GM19395 (cell line): ENCODE measurements around the gene MAP3K19.
"Not testable (repeated sequence)": the region's sequence is repeated elsewhere in the genome, so short reads cannot be mapped to it uniquely, and the experiment has no call there.

Source experiments
- ATAC-seq: cut with Tn5 transposase; IDR thresholded peaks from one replicate; pipeline ENCODE4 v1.9.1; 2021; ENCODE audit warnings: mild to moderate bottlenecking, moderate library complexity; ENCODE audit not compliant: unreplicated experiment

MAP3K19 gene, protein sequence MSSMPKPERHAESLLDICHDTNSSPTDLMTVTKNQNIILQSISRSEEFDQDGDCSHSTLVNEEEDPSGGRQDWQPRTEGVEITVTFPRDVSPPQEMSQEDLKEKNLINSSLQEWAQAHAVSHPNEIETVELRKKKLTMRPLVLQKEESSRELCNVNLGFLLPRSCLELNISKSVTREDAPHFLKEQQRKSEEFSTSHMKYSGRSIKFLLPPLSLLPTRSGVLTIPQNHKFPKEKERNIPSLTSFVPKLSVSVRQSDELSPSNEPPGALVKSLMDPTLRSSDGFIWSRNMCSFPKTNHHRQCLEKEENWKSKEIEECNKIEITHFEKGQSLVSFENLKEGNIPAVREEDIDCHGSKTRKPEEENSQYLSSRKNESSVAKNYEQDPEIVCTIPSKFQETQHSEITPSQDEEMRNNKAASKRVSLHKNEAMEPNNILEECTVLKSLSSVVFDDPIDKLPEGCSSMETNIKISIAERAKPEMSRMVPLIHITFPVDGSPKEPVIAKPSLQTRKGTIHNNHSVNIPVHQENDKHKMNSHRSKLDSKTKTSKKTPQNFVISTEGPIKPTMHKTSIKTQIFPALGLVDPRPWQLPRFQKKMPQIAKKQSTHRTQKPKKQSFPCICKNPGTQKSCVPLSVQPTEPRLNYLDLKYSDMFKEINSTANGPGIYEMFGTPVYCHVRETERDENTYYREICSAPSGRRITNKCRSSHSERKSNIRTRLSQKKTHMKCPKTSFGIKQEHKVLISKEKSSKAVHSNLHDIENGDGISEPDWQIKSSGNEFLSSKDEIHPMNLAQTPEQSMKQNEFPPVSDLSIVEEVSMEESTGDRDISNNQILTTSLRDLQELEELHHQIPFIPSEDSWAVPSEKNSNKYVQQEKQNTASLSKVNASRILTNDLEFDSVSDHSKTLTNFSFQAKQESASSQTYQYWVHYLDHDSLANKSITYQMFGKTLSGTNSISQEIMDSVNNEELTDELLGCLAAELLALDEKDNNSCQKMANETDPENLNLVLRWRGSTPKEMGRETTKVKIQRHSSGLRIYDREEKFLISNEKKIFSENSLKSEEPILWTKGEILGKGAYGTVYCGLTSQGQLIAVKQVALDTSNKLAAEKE (N-terminal part only)

DNA sequence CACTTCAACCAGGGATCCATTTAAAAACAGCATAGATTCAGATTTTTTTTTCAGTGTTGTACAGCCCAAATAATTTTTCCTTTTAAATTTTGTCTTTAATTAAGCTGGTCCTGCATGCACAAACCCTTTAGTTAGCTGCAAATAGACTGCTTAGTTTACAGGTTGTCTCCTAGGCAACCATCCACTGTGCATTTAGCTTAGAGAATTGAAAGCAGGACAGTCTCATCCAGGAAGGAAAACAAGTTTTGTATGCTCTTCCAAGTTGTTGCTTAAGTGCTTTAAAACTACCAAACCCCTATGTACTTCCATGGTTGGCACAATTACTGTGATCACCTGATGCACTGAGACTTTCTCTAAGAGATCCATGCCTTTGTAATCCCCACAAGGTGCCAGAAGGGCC lies at the start of gene MAP3K19:
Gene MAP3K19, minus strand, starts transcription at position 148 of the 400 bp plus-strand sequence. CDS start 22,800 bp downstream, outside the sequence.
- no peak for ATAC-seq

DNA sequence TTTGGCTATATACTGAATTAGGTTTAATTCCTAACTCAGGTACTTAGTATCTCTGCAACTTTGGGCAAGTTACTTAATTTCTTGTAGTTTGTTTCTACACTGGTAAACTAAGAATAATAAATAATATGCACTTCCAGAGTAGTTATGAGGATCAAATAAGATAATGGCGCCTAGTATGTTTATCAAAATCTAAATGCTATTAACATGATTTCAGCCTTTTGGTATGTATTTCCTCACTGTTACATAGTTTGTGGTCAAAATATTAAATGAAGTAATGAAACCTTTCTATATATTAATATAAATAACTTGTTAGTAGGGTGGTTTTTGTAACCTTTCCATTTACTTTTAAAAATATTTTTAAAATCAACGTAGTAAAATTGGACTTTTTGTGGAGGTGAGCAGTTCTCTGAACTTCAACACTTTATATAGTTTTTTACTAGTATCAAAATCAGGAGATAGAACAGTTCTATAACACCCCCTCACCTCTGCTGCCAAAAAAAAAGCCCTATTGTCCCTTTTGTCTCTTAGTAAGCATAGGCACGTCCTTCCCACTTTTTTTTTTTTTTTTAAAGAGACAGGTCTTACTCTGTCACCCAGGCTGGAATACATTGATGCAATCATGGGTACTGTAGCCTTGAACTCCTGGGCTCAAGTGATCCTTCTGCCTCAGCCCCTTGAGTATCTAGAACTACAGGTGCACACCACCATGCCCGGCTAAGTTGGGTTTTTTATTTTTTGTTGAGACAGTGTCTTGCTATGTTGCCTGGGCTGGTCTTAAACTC lies 49.6 kb upstream of the MAP3K19 start:
- no peak for ATAC-seq

DNA sequence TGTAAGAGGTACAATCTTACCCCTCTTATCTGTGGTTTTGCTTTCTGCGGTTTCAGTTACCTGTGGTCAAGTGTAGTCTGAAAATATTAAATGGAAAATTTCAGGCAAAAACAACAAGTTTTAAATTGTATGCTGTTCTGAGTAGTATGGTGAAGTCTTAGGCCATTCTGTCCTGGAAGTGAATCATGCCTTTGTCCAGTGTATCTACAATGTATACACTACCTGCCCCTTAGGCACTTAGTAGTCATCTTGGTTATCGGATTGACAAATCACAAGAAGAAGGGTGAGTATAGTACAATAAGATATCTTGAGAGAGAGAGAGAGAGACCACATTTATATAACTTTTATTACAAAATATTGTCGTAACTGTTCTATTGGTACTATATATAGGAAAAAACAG lies 48.3 kb upstream of the MAP3K19 start:
- ATAC-seq = no peak

DNA sequence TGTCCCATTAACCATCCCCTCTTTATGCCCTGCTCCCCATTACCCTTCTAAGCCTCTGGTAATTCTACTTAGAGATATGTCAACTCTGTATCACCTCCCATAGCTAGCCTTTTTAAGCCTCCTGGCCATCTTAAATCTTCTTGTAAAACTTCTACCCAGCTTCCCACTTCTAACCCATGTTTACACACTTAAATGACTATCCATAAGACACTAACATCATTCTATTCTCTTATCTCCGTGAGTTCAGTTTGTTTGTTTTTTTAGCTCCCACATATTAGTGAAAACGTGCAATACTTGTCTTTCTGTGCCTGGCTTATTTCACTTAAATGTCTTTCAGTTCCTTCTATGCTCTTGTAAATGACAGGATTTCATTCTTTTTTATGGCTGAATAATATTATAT lies 47.3 kb upstream of the MAP3K19 start:
- ATAC-seq = no peak

GRCh38 chr2:135093670-135094330 lies 46.6 kb upstream of the MAP3K19 start:
- ATAC-seq = no peak

DNA sequence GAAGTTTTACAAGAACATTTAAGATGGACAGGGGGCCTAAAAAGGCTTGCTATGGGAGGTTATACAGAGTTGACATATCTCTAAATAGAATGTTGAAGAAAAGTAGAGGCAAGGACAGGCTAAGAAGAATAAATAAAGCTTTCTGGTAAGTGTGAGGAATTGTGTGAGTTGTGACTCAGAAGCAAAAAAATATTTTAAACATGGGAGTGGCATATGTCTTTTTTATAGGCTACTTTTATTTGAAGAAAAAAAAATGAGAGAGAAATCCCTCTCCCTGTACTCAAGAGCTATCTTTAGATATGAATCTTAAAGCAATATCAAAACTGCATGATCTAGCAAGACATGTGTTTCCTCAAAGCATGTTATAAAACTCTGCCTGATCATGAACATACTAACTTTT lies 45.9 kb upstream of the MAP3K19 start:
- ATAC-seq = no peak

DNA sequence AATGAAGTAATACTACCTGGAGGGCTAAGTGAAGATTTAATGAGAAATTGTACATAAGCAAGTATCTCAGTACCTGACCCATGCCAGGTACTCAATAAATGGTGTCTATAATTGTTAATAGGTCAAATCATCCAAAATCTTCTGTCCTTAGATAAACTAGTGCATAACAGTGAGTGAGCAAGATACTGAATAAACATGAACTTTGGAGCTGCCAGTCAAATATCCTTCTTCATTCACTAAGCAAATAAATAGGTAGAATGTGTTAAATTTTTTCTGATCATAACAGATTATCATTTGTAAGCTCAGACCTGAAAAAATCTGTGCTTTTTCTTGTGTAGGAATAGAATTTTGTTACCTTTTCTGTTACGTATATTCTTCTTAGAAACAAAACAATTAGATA lies 44.4 kb upstream of the MAP3K19 start:
- no peak for ATAC-seq

DNA sequence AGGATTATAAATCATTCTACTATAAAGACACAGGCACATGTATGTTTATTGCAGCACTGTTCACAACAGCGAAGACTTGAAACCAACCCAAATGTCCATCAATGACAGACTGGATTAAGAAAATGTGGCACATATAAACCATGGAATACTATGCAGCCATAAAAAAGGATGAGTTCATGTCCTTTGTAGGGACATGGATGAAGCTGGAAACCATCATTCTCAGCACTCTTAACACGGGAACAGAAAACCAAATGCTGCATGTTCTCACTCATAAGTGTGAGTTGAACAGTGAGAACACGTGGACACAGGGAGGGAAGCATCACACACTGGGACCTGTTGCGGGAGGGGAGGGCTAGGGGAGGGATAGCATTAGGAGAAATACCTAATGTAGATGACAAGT lies 42.4 kb upstream of the MAP3K19 start:
- ATAC-seq = not testable (repeated sequence)

DNA sequence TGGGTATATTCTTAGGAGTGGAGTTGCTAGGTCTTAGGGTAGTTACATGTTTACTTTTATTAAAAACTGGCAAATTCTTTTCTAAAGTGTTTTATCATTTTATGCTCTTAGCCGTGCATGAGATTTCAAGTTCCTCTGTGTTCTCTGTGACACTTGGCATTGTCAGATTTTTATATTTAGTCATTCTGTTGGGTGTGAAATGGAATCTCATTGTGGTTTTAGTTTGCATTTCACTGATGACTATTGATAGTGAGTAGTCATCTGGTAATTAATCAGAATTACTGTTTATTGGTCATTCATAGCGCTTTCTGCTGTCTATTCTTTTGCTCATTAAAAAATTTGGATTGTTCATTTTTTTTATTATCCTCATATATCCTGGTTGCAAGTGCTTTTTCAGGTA lies 39.0 kb upstream of the MAP3K19 start:
- ATAC-seq = no peak

- ATAC-seq = no peak
Measured at GRCh38 chr2:135078417-135078816, 31.2 kb upstream of the MAP3K19 start.

DNA sequence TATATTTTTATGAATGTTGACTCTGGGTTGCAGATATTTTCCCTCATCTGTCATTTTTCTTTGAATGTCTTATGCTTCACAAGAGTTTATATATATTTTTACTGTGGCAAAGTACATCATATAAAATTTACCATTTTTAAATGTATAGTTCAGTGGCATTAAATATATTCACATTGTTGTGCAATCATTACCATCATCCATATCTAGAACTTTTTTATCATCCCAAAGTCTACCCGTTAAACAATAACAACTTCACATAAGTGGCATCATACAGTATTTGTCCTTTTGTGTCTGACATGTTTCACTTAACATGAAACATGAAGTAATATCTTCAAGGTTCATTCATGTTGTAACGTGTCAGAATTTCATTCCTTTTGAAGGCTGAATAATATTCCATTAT lies 29.3 kb upstream of the MAP3K19 start:
- no peak for ATAC-seq

- no peak for ATAC-seq
Measured at GRCh38 chr2:135074216-135074615, 27.0 kb upstream of the MAP3K19 start.

DNA sequence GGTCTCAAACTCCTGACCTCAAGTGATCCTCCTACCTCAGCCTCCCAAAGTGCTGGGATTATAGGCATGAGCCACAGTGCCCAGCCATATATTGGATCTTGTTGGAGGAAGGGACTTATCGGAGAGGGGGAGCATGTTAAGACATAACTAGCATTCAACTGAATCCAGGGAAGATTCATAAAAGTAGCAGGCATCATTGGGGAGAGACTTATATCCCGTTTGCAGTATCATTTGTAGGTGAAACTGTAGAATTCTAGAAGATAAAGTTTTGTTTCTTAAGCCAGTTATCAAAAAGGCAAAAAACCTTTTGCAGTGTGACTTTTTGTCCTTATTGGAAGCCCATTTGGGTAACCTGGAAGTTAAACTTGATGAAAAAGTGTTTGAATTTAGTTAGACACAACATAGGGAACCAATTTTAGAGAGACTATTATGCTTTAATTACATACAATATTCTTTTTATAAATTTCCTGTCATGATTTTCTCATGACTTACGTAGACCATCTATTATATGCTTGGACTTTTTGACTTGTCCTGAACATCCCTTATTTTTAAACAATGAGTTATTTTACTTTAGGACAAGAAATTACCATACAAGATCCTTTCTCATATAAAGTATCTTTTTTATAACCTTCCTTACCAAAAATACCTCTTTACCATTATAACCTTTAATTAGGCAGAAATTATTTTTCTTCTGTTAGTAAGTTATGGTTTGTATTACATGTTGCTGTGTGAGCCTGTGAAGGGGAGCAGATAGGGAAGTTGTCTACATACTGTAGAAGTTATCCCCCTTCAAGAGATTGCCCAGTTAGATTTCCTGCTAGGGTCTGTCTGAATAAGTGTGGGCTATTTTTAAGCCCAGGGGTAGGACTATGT lies 25.1 kb upstream of the MAP3K19 start:
- no peak for ATAC-seq

GRCh38 chr2:135066710-135067109 lies 19.5 kb upstream of the MAP3K19 start:
- no peak for ATAC-seq

DNA sequence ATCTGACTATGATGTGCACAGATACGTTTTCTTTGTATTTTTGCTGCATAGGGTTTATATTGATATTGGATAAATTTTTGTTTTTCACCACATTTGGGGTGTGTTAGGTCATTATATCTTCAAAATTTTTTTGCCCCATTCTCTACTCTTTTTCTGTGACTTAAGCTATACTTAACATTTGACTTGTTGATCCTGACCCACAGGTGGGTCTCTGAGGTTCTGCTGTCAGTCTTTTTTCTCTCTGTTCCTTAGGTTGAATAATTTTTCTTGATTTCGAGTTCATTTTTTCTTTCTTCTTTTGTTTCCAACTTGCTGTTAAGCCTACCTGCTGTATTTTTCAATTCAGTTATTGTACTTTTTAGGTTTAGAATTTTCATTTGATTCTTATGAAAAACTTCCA lies 16.9 kb upstream of the MAP3K19 start:
- ATAC-seq = no peak

DNA sequence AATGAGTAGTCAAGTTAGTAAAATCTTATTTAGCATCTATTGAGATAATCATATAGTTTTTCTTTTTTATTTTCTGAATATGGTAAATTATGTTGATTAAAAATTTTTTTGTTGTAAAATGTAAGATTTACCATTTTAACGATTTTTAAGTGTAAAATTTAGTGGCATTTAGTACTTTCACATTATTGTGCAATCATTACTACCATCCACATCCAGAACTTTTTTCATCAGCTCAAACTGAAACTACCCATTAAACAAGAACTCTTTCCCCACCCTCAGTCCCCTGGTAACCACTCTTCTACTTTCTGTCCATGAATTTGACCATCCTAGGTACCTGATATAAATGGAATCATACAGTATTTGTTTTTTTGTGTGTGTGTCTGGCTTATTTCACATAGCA lies 16.0 kb upstream of the MAP3K19 start:
- no peak for ATAC-seq

- no peak for ATAC-seq
Measured at GRCh38 chr2:135059577-135059976, 12.3 kb upstream of the MAP3K19 start.

DNA sequence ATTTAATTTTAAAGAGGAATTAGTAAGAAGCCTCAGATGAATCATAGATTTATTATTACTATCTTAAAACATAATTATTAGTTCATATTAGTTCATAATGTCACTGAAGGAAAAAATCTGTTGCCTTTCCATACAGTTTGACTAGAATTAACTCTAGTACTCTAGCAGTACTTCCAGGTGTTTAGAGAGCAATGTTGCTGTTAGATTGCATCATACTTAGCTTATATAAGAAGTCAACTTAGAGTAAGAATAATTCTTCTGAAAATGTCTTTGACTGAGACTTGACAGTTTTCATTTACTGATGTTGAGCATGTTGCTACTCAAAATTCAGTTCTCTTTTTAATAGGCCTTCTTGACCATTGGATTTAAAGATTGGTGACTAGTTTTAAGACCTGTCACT lies 9.5 kb upstream of the MAP3K19 start:
- no peak for ATAC-seq

DNA sequence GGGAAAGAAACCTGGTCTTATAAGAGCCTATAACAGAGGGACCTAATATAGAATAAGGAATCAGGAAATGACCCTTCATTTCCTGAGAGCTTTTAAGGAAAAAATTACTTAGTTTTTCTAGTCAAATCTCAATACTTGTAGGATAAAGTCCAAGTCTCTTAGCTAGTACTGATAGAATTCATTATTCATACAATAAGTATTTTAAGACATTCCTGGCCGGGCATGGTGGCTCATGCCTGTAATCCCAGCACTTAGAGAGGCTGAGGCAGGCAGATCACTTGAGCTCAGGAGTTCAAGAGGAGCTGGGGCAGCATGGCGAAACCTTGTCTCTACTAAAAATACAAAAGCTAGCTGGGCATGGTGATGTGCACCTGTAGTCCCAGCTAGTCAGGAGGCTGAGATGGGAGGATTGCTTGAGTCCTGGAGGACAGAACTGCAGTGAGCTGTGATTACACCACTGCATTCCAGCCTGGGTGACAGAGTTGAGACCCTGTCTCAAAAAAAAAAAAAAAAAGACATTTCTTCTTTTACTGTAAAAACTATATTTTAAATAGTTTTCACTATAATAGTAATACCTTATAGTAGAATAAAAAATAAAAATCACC lies 8.0 kb upstream of the MAP3K19 start:
- no peak for ATAC-seq
